Measurements from ENCODE around the gene GPR27. TPM values are rescaled to one million over a fixed set of nuclear protein-coding genes. Genes with fewer than 3 reads are reported as not detected.

GPR27 gene
- total RNA-seq, 1 donor, result not detected

GRCh38 chr3:71789922-71790321, 36.3 kb downstream of the GPR27 start:
- TF ChIP-seq, protein P1, sequence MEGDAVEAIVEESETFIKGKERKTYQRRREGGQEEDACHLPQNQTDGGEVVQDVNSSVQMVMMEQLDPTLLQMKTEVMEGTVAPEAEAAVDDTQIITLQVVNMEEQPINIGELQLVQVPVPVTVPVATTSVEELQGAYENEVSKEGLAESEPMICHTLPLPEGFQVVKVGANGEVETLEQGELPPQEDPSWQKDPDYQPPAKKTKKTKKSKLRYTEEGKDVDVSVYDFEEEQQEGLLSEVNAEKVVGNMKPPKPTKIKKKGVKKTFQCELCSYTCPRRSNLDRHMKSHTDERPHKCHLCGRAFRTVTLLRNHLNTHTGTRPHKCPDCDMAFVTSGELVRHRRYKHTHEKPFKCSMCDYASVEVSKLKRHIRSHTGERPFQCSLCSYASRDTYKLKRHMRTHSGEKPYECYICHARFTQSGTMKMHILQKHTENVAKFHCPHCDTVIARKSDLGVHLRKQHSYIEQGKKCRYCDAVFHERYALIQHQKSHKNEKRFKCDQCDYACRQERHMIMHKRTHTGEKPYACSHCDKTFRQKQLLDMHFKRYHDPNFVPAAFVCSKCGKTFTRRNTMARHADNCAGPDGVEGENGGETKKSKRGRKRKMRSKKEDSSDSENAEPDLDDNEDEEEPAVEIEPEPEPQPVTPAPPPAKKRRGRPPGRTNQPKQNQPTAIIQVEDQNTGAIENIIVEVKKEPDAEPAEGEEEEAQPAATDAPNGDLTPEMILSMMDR (IDR thresholded peaks at IDR 0.05; ENCODE audit: insufficient read depth, low read depth, low read length), result no peak
- no peak for DNase-seq (ENCODE audit: low read depth)
- H3K4me3 ChIP-seq (ENCODE audit: low read depth, low read length), result no peak overlapping the region

- TF ChIP-seq, protein P1 (IDR thresholded peaks at IDR 0.05; ENCODE audit: insufficient read depth, low read depth, low read length), result no peak
- no peak overlapping the region for H3K4me3 ChIP-seq (ENCODE audit: low read depth, low read length)
- DNase-seq (ENCODE audit: low read depth), result no peak
Measured at GRCh38 chr3:71791634-71792033, 38.0 kb downstream of the GPR27 start.

GRCh38 chr3:71796290-71796689, 42.6 kb downstream of the GPR27 start:
- TF ChIP-seq, protein P1 (IDR thresholded peaks at IDR 0.05; ENCODE audit: insufficient read depth, low read depth, low read length), result no peak
- DNase-seq (ENCODE audit: low read depth), result no peak
- H3K4me3 ChIP-seq (ENCODE audit: low read depth, low read length), result no peak overlapping the region

DNA sequence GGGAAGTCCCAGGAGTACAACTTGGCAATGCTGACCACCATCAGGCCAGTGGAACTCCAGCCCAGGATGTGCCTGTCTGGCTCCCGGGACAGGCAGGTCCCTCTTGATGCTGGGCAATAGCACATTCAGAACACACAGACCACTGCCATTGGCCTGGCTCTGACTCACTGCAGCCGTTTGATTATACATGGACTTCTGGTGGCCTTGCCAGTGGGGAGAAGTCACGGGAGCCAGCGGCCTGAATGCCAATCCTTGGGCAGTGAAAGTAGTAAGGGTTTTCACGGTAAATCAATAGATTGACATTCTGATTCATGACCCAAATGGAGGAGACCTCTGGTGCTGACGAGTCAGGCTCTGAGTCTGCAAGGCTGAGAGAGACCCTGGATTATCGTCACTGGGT, 43.8 kb downstream of the GPR27 start:
- DNase-seq (ENCODE audit: low read depth), result no peak
- TF ChIP-seq, protein P1 (IDR thresholded peaks at IDR 0.05; ENCODE audit: insufficient read depth, low read depth, low read length), result no peak
- no peak overlapping the region for H3K4me3 ChIP-seq (ENCODE audit: low read depth, low read length)

DNA sequence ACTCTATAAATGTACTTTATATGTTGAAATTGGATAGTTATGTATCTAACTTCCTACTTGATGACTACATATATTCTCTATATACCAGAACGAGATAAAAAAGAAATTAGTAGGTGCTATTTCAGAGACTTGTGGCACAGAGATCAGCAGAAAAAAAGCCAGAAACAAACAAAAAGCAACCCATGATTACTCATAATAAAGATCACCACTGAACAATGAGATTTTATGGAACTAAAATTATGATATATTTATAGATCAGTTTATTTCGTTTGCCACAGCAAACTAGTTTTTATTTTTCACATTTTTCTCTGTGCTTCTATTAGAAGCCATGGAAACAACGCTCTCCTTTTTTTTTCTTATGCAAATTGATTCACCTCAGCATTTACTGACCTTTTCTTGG, 46.4 kb downstream of the GPR27 start:
- H3K4me3 ChIP-seq (ENCODE audit: low read depth, low read length), result no peak overlapping the region
- no peak for DNase-seq (ENCODE audit: low read depth)
- TF ChIP-seq, protein P1 (IDR thresholded peaks at IDR 0.05; ENCODE audit: insufficient read depth, low read depth, low read length), result no peak

DNA sequence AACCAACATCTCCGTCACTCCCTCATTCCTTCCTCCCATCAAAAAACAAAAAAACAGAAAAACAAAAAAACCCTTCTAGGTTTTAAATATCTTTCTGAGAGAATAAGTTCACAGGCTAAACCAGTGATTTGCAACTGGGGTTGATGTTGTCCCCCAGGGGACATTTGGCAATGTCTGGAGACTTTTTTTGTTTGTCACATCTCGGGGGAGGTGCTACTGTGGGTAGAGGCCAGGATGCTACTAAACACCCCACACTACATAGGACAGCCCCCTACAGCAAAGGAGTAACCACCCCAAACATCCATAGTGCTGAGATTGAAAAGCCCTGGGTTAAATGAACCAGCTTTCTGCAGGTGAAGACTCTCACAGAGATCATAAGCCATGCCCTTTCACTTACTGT, 48.3 kb downstream of the GPR27 start:
- no peak overlapping the region for H3K4me3 ChIP-seq (ENCODE audit: low read depth, low read length)
- DNase-seq (ENCODE audit: low read depth), result no peak
- TF ChIP-seq, protein P1 (IDR thresholded peaks at IDR 0.05; ENCODE audit: insufficient read depth, low read depth, low read length), result no peak

GRCh38 chr3:71803248-71803647, 49.6 kb downstream of the GPR27 start:
- no peak for DNase-seq (ENCODE audit: low read depth)
- TF ChIP-seq, protein P1 (IDR thresholded peaks at IDR 0.05; ENCODE audit: insufficient read depth, low read depth, low read length), result no peak
- H3K4me3 ChIP-seq (ENCODE audit: low read depth, low read length), result no peak overlapping the region

Data from fibroblast of villous mesenchyme (primary cell).